ENCODE measurements around the gene CMTM2.

The CMTM2 gene

GRCh38 chr16:66585481-66586239, 6.4 kb downstream of the CMTM2 start:
- H3K4me3 ChIP-seq, result no peak overlapping the region
- DNase-seq (ENCODE audit: low spot score), result no peak
- no peak overlapping the region for H3K27ac ChIP-seq
- no peak for TF ChIP-seq CTCF (IDR thresholded peaks at IDR 0.05)

DNA sequence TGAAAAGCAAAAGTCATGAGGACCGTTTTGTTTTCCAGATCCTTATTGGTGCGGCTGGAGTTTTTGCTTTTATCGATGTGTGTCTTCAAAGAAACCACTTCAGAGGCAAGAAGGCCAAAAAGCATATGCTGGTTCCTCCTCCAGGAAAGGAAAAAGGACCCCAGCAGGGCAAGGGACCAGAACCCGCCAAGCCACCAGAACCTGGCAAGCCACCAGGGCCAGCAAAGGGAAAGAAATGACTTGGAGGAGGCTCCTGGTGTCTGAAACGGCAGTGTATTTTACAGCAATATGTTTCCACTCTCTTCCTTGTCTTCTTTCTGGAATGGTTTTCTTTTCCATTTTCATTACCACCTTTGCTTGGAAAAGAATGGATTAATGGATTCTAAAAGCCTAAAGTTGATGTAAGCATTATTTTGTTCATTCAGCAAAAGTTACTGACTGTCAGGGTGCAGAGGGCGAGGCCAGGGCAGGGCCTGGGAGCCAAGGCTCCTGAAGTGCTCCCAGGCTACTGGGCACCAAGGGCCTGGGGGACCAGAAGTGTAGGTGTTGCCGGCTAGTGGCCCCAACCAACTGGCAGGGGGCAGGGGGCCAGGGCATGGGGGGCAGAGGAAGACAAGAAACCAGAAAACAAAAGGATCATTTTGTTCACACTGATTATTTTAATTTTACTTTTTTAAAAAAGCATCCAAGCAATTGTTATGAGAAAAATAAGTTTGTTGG, 8.8 kb downstream of the CMTM2 start:
- TF ChIP-seq CTCF (IDR thresholded peaks at IDR 0.05), result no peak
- Histone ChIP-seq H3K27ac (no peak overlapping the region), H3K4me3 (no peak overlapping the region)
- DNase-seq (ENCODE audit: low spot score), result peak; percentile 58

- no peak overlapping the region for H3K4me3 ChIP-seq
- TF ChIP-seq CTCF (IDR thresholded peaks at IDR 0.05), result no peak
- DNase-seq (ENCODE audit: low spot score), result no peak
- no peak overlapping the region for H3K27ac ChIP-seq
Observed at GRCh38 chr16:66588981-66589713, 9.9 kb downstream of the CMTM2 start.

DNA sequence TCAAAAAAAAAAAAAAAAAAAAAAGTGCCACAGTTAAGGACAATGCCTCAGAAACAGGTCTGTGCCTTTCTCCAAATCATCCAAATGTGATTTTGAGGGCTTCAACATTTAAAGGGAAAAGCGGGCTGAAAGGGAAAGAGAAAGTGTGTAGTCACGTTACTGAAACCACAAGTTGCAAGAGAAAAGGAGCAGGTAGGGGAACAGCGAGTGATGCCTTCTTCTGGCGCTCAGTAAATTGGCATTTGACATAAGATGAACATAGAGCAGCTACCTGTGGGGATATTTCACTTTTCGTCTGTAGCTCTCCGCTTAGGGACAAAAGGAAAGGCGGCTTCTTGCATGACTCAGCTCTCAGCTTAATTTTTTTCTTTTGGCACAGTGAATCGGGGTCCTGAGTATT, 11.1 kb downstream of the CMTM2 start:
- no peak for DNase-seq (ENCODE audit: low spot score)
- H3K27ac ChIP-seq, result no peak overlapping the region
- H3K4me3 ChIP-seq, result no peak overlapping the region
- no peak for TF ChIP-seq CTCF (IDR thresholded peaks at IDR 0.05)

DNA sequence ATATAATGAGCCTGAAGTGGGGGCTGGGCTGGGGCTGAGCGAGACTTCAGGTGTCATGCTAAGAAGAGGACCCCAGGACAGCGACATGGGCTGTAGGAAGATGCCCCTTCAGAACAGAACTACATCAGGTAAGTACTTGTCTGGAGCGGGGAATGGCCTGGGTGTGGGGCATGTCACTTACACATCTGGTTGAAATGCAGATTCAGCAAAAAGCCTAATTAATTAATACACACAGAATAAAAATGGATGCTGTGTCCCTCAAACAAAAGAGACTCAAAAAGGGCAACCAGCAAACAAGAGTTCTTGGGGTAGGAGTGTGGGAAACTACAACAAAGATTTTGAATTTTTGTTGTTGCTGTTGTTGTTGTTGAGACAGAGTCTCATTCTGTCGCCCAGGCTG, 11.8 kb downstream of the CMTM2 start:
- DNase-seq (ENCODE audit: low spot score), result no peak
- TF ChIP-seq CTCF (IDR thresholded peaks at IDR 0.05), result no peak
- no peak overlapping the region for H3K4me3 ChIP-seq
- no peak overlapping the region for H3K27ac ChIP-seq

DNA sequence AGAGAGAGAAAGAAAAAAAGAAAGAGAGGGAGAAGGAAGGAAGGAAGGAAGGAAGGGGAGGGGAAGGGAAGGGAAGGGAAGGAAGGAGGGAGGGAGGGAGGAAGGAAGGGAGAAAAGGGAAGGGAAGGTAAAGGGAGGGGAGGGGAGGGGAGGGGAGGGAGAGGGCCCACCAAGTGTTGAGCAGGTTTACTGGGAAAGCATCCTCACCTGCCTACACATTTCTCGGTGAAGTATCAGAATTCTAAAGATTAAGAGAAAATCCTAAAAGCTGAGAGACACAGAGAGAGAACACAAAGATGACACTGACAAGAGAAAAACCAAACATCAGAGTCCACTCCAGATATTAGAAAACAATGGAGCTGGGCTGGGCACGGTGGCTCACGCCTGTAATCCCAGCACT, 13.0 kb downstream of the CMTM2 start:
- no peak for DNase-seq (ENCODE audit: low spot score)
- no peak overlapping the region for H3K27ac ChIP-seq
- no peak overlapping the region for H3K4me3 ChIP-seq
- no peak for TF ChIP-seq CTCF (IDR thresholded peaks at IDR 0.05)
